Measurements from ENCODE around the gene USP24.

USP24 gene, protein sequence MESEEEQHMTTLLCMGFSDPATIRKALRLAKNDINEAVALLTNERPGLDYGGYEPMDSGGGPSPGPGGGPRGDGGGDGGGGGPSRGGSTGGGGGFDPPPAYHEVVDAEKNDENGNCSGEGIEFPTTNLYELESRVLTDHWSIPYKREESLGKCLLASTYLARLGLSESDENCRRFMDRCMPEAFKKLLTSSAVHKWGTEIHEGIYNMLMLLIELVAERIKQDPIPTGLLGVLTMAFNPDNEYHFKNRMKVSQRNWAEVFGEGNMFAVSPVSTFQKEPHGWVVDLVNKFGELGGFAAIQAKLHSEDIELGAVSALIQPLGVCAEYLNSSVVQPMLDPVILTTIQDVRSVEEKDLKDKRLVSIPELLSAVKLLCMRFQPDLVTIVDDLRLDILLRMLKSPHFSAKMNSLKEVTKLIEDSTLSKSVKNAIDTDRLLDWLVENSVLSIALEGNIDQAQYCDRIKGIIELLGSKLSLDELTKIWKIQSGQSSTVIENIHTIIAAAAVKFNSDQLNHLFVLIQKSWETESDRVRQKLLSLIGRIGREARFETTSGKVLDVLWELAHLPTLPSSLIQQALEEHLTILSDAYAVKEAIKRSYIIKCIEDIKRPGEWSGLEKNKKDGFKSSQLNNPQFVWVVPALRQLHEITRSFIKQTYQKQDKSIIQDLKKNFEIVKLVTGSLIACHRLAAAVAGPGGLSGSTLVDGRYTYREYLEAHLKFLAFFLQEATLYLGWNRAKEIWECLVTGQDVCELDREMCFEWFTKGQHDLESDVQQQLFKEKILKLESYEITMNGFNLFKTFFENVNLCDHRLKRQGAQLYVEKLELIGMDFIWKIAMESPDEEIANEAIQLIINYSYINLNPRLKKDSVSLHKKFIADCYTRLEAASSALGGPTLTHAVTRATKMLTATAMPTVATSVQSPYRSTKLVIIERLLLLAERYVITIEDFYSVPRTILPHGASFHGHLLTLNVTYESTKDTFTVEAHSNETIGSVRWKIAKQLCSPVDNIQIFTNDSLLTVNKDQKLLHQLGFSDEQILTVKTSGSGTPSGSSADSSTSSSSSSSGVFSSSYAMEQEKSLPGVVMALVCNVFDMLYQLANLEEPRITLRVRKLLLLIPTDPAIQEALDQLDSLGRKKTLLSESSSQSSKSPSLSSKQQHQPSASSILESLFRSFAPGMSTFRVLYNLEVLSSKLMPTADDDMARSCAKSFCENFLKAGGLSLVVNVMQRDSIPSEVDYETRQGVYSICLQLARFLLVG (N-terminal part only)

DNA sequence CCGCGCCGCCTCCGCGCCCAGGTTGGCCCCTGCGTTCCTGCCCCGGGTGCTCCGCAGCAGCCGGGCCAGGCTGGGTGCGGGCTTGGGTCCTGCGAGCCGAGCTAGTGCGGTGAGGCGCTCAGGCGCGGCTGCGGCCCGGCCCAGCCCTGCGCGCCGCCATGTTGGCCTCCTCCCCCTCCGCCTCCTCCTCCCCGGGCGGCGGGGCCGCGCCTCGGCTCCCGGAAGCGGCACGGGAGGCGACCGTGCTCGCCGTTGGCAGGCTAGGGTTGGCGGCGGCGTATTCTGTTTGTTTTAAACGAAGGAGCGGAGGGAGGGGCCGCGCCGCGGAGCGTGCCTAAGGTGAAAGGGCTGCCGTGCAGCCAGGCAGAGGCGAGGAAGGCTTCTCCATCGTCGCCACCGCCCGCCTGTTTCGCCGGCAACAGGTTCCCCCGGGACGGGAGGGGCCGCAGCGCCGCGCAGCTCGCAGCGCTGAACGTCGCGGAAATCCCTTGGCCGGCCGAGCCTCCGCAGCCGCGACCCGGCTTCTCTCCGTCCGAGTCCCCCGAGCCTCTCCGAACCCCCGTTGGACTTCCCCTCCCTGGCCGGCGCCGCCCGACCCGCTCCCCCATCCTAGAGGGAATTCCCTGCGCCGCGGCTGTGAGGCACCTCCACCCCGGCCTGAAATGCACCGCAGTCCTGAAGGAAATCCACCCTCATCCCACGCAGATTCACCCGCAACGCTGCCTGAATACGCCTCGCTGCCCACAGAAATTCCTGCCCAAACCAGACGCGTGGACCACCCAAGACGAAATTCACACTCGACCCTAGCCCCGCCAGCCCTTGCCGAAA is at the start of gene USP24:
Gene USP24, minus strand, starts transcription at position 171 of the 828 bp plus-strand sequence. CDS start 251 bp downstream, outside the sequence.
- H3K9me3 ChIP-seq (ENCODE audit: insufficient read depth, low read length), result no peaks in the 10 kb centered on the region
- H2AFZ ChIP-seq (ENCODE audit: low read depth, low read length), result peak within 1 kb of the TSS; percentile 76
- peaks cover 55% of the 10 kb centered on the region for H3K79me2 ChIP-seq (ENCODE audit: low read length)
- no peak for TF ChIP-seq EZH2phosphoT487 (IDR thresholded peaks at IDR 0.05; ENCODE audit: low read depth)
- TF ChIP-seq, protein P1, sequence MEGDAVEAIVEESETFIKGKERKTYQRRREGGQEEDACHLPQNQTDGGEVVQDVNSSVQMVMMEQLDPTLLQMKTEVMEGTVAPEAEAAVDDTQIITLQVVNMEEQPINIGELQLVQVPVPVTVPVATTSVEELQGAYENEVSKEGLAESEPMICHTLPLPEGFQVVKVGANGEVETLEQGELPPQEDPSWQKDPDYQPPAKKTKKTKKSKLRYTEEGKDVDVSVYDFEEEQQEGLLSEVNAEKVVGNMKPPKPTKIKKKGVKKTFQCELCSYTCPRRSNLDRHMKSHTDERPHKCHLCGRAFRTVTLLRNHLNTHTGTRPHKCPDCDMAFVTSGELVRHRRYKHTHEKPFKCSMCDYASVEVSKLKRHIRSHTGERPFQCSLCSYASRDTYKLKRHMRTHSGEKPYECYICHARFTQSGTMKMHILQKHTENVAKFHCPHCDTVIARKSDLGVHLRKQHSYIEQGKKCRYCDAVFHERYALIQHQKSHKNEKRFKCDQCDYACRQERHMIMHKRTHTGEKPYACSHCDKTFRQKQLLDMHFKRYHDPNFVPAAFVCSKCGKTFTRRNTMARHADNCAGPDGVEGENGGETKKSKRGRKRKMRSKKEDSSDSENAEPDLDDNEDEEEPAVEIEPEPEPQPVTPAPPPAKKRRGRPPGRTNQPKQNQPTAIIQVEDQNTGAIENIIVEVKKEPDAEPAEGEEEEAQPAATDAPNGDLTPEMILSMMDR (IDR thresholded peaks at IDR 0.05; ENCODE audit: low read depth, low read length), result no peak
- H3K9ac ChIP-seq (ENCODE audit: low read length), result peak within 1 kb of the TSS; percentile 96
- H4K20me1 ChIP-seq (ENCODE audit: insufficient read depth, low read length), result peaks cover 25% of the 10 kb centered on the region
- peak within 1 kb of the TSS; percentile 60 for H3K27ac ChIP-seq (ENCODE audit: low read length)
- no peaks in the 10 kb centered on the region for H3K36me3 ChIP-seq (replicated peaks; ENCODE audit: low read depth, low read length)
- peaks cover 46% of the 10 kb centered on the region for H3K4me1 ChIP-seq (ENCODE audit: low read length)
- H3K27me3 ChIP-seq (ENCODE audit: low read depth, low read length), result no peaks in the 10 kb centered on the region
- peak within 1 kb of the TSS; percentile 93 for H3K4me2 ChIP-seq (ENCODE audit: low read length)
- peak within 1 kb of the TSS; percentile 99 for H3K4me3 ChIP-seq (ENCODE audit: low read length)

DNA sequence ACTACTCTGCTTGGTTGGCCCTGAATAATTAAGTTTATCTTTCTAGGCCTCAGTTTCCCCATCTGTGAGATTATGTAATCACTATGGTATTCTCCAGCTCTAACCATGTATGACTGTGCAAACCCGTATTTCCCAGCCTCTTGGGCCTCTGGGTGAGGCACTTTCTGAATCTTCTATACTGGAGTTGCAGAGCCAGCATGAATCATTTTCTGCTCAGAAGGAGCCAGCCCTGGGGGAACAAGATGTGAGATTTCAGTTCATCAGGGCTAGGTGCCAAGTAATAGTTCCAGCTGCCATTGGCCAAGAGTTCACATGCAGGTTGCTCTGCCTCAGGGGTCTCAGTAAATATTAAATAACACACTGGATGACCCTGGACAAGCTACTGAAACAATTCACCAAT is 47.7 kb upstream of the USP24 start:
- no peak overlapping the region for H3K9ac ChIP-seq (ENCODE audit: low read length)
- no peak overlapping the region for H3K27ac ChIP-seq (ENCODE audit: low read length)
- TF ChIP-seq EZH2phosphoT487 (IDR thresholded peaks at IDR 0.05; ENCODE audit: low read depth), result no peak
- TF ChIP-seq, protein P1 (IDR thresholded peaks at IDR 0.05; ENCODE audit: low read depth, low read length), result no peak
- H3K36me3 ChIP-seq (replicated peaks; ENCODE audit: low read depth, low read length), result no peaks in the 10 kb centered on the region
- H2AFZ ChIP-seq (ENCODE audit: low read depth, low read length), result no peak overlapping the region
- no peaks in the 10 kb centered on the region for H3K79me2 ChIP-seq (ENCODE audit: low read length)
- no peak overlapping the region for H3K4me2 ChIP-seq (ENCODE audit: low read length)
- H3K4me1 ChIP-seq (ENCODE audit: low read length), result peaks cover 35% of the 10 kb centered on the region
- H4K20me1 ChIP-seq (ENCODE audit: insufficient read depth, low read length), result no peaks in the 10 kb centered on the region
- no peaks in the 10 kb centered on the region for H3K9me3 ChIP-seq (ENCODE audit: insufficient read depth, low read length)
- H3K27me3 ChIP-seq (ENCODE audit: low read depth, low read length), result no peaks in the 10 kb centered on the region
- H3K4me3 ChIP-seq (ENCODE audit: low read length), result no peak overlapping the region

DNA sequence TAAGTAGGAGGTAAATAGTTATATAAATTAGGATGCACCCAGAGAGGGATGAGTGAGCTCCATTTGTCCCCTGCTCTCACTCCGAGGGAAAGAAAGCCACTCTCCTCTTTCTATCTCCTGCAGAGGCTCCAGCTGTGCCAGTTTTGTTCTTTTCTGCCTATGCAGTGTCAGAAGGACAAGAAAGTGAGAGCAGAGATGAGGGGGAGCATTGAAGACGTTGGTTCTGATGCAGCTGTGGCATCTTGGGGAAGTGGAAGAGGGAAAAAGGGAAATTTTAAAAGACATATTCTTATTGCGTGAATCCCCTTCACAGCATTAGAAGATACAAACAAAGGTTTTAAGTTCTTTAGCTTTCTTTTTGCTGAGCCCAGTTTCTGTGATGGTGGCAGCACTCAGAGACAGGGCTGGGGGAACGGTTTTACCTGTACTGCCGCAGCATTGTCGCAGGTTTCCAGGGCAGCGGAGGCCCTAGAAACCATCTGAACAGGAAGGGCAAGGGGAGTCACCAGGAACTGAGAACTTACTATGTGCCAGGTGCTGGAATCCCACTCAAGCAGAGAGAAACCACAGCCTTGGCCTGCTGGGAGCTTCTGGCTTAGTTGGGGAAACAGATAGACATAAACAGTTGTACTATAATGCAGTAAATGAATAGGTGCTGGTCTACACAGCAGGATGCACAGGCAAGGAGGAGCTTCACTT is 44.9 kb upstream of the USP24 start:
- H2AFZ ChIP-seq (ENCODE audit: low read depth, low read length), result no peak overlapping the region; the same call in 1 of the 2 replicates
- peaks cover 38% of the 10 kb centered on the region for H3K4me1 ChIP-seq (ENCODE audit: low read length)
- no peak overlapping the region; the same call in 1 of the 2 replicates for H3K9ac ChIP-seq (ENCODE audit: low read length)
- H3K27me3 ChIP-seq (ENCODE audit: low read depth, low read length), result no peaks in the 10 kb centered on the region
- no peaks in the 10 kb centered on the region for H3K9me3 ChIP-seq (ENCODE audit: insufficient read depth, low read length)
- H4K20me1 ChIP-seq (ENCODE audit: insufficient read depth, low read length), result no peaks in the 10 kb centered on the region
- peak overlapping the region; percentile 83 for H3K4me2 ChIP-seq (ENCODE audit: low read length)
- peak overlapping the region; percentile 55 for H3K4me3 ChIP-seq (ENCODE audit: low read length)
- TF ChIP-seq EZH2phosphoT487 (IDR thresholded peaks at IDR 0.05; ENCODE audit: low read depth), result no peak
- TF ChIP-seq, protein P1 (IDR thresholded peaks at IDR 0.05; ENCODE audit: low read depth, low read length), result no peak
- H3K27ac ChIP-seq (ENCODE audit: low read length), result peak overlapping the region; percentile 63
- no peaks in the 10 kb centered on the region for H3K79me2 ChIP-seq (ENCODE audit: low read length)
- no peaks in the 10 kb centered on the region for H3K36me3 ChIP-seq (replicated peaks; ENCODE audit: low read depth, low read length)
